Natural killer cell treated with Interleukin-12 subunit alpha and Interleukin-12 subunit beta and Interleukin-15 and Interleukin-18, amount 100 ng/mL, for 72 hours (primary cell): Measurements from ENCODE around the gene APEX2. TPM values are rescaled to one million over a fixed set of nuclear protein-coding genes. Genes with fewer than 3 reads are reported as not detected.
"Not testable (repeated sequence)": the region's sequence is repeated elsewhere in the genome, so short reads cannot be mapped to it uniquely, and the experiment has no call there.

Experiments
- ATAC-seq, 2 donors: fragments of 150-1000 bp; cut with Tn5 transposase in 1 of 2; sonication (Bioruptor Pico), chemical (Tn5 transposase) in 1 of 2; 2 replicates each; pipeline ENCODE4 v1.10.0; 2021
- DNase-seq: peaks from one replicate; pipeline ENCODE4 v3.0.0; 2022; ENCODE audit warnings: low spot score
- H3K27ac Mint-ChIP-seq, 2 donors: 1 replicate in 1 of 2; 2 replicates in 1 of 2; pipeline ENCODE4 v1.8.0; 2022; ENCODE audit warnings: mixed read lengths in 2 of 2, mild to moderate bottlenecking in 1 of 2, moderate library complexity in 1 of 2
- H3K27me3 Mint-ChIP-seq, 2 donors: 1 replicate in 1 of 2; 2 replicates in 1 of 2; pipeline ENCODE4 v1.8.0; 2022; ENCODE audit warnings: mixed read lengths in 2 of 2
- H3K36me3 Mint-ChIP-seq: one replicate; pipeline ENCODE4 v1.8.0; 2022; ENCODE audit warnings: mixed read lengths
- H3K4me1 Mint-ChIP-seq, 2 donors: 1 replicate in 1 of 2; 2 replicates in 1 of 2; pipeline ENCODE4 v1.8.0; 2022; ENCODE audit warnings: low read depth in 2 of 2, mixed read lengths in 2 of 2, mild to moderate bottlenecking in 1 of 2
- H3K4me3 Mint-ChIP-seq: one replicate; pipeline ENCODE4 v1.8.0; 2022; ENCODE audit warnings: mixed read lengths
- H3K9me3 Mint-ChIP-seq: 2 replicates; pipeline ENCODE4 v1.8.0; 2022; ENCODE audit warnings: mixed read lengths
- total RNA-seq, 2 donors: library from RNA; stranded (reverse); gene quantifications; one replicate each; pipeline ENCODE4 v1.2.3, GENCODE V29; 2022

APEX2 gene
- total RNA-seq, 2 donors from 2014 or later, result 24.1 to 34.1 TPM

DNA sequence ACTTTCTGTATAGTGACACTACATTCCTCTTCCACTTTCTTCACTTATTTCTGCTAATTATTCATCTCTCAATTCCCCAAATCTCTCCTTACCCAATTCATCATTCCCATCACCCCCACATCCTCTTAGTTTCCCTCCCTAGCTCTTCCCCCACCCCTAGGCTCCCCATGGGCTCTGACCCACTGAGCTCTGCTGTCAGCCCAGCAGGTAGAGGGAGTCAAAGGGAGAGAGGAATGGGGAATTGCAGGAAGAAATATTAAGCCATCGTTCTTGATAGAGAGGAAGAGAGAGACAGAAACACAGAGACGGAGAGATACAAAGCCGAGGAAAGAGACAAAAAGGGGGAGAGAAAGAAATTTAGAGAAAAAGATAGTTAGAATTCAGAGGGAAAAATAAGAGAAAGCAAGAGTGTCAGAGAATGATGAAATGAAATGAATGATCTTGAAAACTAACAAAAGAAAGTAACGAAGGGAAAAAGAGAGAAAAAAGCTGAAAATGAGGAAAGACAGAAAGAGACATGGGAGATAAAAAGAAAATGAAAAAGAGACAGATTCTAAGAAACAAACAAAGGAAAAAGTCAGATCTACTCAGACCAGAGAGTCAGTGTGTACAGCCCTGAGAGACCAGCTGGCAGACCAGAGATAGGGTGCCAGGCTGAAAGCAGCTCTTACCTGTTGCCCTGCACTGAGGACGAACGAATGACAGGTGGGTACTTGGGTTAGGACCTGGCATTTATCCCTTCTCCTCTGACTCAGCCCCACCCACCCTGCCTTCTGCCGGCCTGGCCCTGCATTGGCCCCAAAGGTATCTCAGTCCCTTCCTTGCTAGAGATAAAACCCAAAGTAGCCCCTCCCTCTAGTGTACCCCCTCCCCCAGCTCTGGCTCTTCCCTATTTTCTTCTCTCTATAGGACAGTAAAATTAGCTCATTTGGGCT, 30.4 kb downstream of the APEX2 start, which contains the start of gene ALAS2:
TSS of gene ALAS2 (minus strand) at position 707 of the 935 bp plus-strand sequence. CDS start 4,977 bp downstream, outside the sequence.
- DNase-seq, result no peak
- Mint-ChIP-seq H3K36me3 (no peaks in the 10 kb centered on the region), H3K4me3 (no peak within 1 kb of the TSS), H3K27ac (no peak within 1 kb of the TSS), H3K9me3 (no peaks in the 10 kb centered on the region), H3K27me3 (peaks cover 0 to 28% of the 10 kb centered on the region in 2 donors), H3K4me1 (peaks cover 0 to 2% of the 10 kb centered on the region in 2 donors)
- no peak for ATAC-seq

DNA sequence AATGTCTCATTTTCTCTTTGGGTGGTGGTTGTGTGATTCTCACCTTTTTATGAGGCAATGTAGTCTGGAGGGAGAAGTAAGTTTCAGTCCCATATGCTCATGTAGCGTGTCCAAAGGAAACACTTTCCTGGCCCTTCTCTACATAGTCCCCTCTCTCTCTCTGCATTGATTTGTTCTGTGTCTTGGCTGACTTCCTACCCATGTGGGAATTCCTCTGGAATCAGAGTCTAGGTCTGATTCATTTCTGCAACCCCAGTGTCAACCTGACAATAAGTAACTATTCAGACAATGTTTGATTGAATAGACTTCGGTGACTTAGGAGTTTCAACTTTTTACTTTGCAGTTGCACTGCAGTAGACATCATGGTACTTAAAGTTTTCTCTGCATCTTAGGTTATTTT, 33.3 kb downstream of the APEX2 start:
- no peak overlapping the region for H3K27ac Mint-ChIP-seq
- DNase-seq, result no peak
- H3K36me3 Mint-ChIP-seq, result no peaks in the 10 kb centered on the region
- H3K27me3 Mint-ChIP-seq, result peaks cover 0 to 19% of the 10 kb centered on the region in 2 donors
- ATAC-seq, result no peak
- no peak overlapping the region for H3K4me3 Mint-ChIP-seq
- H3K9me3 Mint-ChIP-seq, result no peaks in the 10 kb centered on the region
- peaks cover 0 to 2% of the 10 kb centered on the region in 2 donors for H3K4me1 Mint-ChIP-seq

GRCh38 chrX:55039471-55039870, 39.3 kb downstream of the APEX2 start:
- Mint-ChIP-seq H3K4me1 (no peaks in the 10 kb centered on the region), H3K27me3 (peaks cover 0 to 9% of the 10 kb centered on the region in 2 donors), H3K9me3 (no peaks in the 10 kb centered on the region), H3K27ac (no peak overlapping the region), H3K36me3 (no peaks in the 10 kb centered on the region), H3K4me3 (no peak overlapping the region)
- no peak for DNase-seq
- ATAC-seq, result no peak

- no peak for DNase-seq
- Mint-ChIP-seq H3K4me1 (no peaks in the 10 kb centered on the region), H3K36me3 (no peaks in the 10 kb centered on the region), H3K9me3 (no peaks in the 10 kb centered on the region), H3K4me3 (no peak overlapping the region), H3K27me3 (peaks cover 0 to 11% of the 10 kb centered on the region in 2 donors), H3K27ac (no peak overlapping the region)
- ATAC-seq, result no peak
Observed at GRCh38 chrX:55041514-55041913, 41.4 kb downstream of the APEX2 start.

DNA sequence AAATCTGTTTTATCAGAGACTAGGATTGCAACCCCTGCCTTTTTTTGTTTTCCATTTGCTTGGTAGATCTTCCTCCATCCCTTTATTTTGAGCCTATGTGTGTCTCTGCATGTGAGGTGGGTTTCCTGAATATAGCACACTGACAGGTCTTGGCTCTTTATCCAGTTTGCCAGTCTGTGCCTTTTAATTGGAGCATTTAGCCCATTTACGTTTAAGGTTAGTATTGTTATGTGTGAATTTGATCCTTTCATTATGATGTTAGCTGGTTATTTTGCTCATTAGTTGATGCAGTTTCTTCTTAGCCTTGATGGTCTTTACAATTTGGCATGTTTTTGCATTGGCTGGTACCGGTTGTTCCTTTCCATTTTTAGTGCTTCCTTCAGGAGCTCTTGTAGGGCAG, 50.4 kb downstream of the APEX2 start:
- not testable (repeated sequence) for H3K36me3 Mint-ChIP-seq, ATAC-seq, H3K4me3 Mint-ChIP-seq, H3K27ac Mint-ChIP-seq, H3K4me1 Mint-ChIP-seq, DNase-seq, H3K9me3 Mint-ChIP-seq
- peaks cover 4 to 14% of the 10 kb centered on the region in 2 donors for H3K27me3 Mint-ChIP-seq

- ATAC-seq (no peak), DNase-seq (no peak)
- Mint-ChIP-seq H3K36me3 (no peaks in the 10 kb centered on the region), H3K27me3 (peaks cover 11 to 35% of the 10 kb centered on the region in 2 donors), H3K9me3 (no peaks in the 10 kb centered on the region), H3K4me3 (peak overlapping the region; percentile 81), H3K4me1 (peaks cover 9 to 18% of the 10 kb centered on the region in 2 donors), H3K27ac (peak overlapping the region in 1 of 2 donors; percentile 67)
Observed at GRCh38 chrX:55056820-55057674, 56.9 kb downstream of the APEX2 start.

DNA sequence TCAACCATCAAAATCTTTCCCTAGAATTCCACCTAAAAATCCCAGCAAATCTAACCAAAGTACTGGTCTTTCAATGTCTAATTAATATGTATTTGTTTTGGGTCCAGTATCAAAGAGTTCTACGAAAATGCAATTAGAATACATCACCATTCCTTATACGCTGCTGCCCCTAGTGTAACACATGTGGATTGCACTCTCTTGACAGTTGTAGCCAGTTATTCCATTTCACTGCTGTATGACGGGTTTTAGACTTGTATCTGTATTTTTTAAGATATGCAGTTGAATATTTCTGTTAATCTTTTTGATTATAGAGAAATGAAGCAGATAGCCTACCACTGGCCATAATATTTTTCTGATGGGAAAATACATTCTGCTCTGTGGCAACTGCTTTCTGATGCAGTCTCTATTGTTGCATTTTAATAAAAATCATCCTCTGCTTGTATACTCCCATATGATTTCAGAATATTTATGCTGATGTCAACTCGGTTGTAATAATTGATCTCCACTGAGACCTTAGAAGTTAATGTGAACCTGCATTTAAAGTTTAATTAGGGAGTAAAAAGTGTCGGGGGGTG, 57.6 kb downstream of the APEX2 start:
- peak overlapping the region; percentile 81 for H3K4me3 Mint-ChIP-seq
- peak; percentile 61 for DNase-seq
- H3K36me3 Mint-ChIP-seq, result no peaks in the 10 kb centered on the region
- peaks cover 9 to 18% of the 10 kb centered on the region in 2 donors for H3K4me1 Mint-ChIP-seq
- peaks cover 11 to 41% of the 10 kb centered on the region in 2 donors for H3K27me3 Mint-ChIP-seq
- H3K27ac Mint-ChIP-seq, result peak overlapping the region in 1 of 2 donors; percentile 67
- ATAC-seq, result peak in 1 of 2 donors; percentile 69
- H3K9me3 Mint-ChIP-seq, result no peaks in the 10 kb centered on the region

Other genes starting within 250 kb of the APEX2 start
- gene ITIH6, start 202.1 kb upstream of the APEX2 start, total RNA-seq, result not detected
- 10 to 100 TPM; 25.0 to 40.5 TPM for gene MAGED2, start 192.6 kb upstream of the APEX2 start, total RNA-seq
- gene TRO, start 79.5 kb upstream of the APEX2 start, total RNA-seq, result 1 to 10 TPM; 2.1 to 3.0 TPM
- gene PFKFB1, start 6.2 kb upstream of the APEX2 start, total RNA-seq, result under 1 TPM; 0.24 to 0.81 TPM
- not detected for gene ALAS2, start 30.6 kb downstream of the APEX2 start, total RNA-seq
- not detected for gene PAGE2B, start 74.7 kb downstream of the APEX2 start, total RNA-seq
- not detected for gene PAGE2, start 88.7 kb downstream of the APEX2 start, total RNA-seq
- not detected for gene PAGE5, start 220.0 kb downstream of the APEX2 start, total RNA-seq